Measurements from ENCODE around the gene BOD1. TPM values are rescaled to one million over a fixed set of nuclear protein-coding genes. Genes with fewer than 3 reads are reported as not detected.

BOD1 gene
- total RNA-seq (10 to 100 TPM; 34.6 to 39.4 TPM), polyA plus RNA-seq (10 to 100 TPM; 12.6 to 18.7 (median 13.0) TPM), total RNA-seq (18.0 to 40.2 (median 34.4) reads per million in 6 experiments)

DNA sequence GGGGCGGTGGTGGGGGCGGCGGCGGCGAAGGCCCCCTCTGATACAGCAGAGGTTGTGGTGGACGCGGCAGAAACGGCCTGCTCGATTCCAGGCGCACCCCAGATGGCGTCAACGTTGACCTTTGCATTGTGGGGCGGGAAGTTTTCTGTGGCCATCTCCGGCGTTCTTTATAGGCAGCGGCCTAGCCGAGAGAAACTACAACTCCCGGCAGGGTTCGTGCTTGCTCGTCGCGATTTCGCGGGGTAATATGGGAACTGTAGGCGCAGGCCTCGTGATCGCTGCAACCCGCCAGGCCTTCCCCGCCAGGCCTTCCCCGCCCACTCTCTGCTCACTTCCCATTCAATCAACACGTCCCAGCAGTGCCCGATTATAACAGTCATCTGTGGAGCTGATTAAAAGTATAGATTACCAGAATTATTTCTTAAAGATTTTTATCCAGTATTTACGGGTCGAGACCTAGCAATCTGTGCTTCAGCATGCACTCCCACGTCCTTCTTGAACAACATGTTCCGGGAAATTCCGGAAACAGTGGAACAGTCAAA lies at the start of gene BOD1:
Gene BOD1 (minus strand): TSS at position 74 of the 542 bp plus-strand sequence. CDS start 214 bp downstream, outside the sequence.
- peak; percentile 78 to 96 (median 94) for DNase-seq
- H3K27me3 Mint-ChIP-seq, result no peaks in the 10 kb centered on the region
- H3K4me3 Mint-ChIP-seq, result peak within 1 kb of the TSS; percentile 86 to 97 (median 92)
- H3K4me1 Mint-ChIP-seq, result peaks cover 16 to 51% (median 46%) of the 10 kb centered on the region in 4 donors
- H3K27ac Mint-ChIP-seq, result peak within 1 kb of the TSS; percentile 57 to 99 (median 97)
- POLR2A ChIA-PET, result interaction anchor here (0.9 to 2.9 kb wide), 6 partner anchors 272 to 633 kb away, joined by 4 to 27 read pairs (median 7); partner anchors contain the start of genes ATP6V0E1 and CPEB4
- ATAC-seq, result peak; percentile 89 to 90
- no peaks in the 10 kb centered on the region for H3K9me3 Mint-ChIP-seq
- H3K36me3 Mint-ChIP-seq, result peaks cover 0 to 15% (median 0%) of the 10 kb centered on the region in 3 donors

GRCh38 chr5:173665326-173665725 lies 48.9 kb upstream of the BOD1 start:
- H3K36me3 Mint-ChIP-seq, result peaks cover 0 to 2% (median 0%) of the 10 kb centered on the region in 3 donors
- H3K4me1 Mint-ChIP-seq, result peaks cover 0 to 8% (median 0%) of the 10 kb centered on the region in 4 donors
- peaks cover 0 to 5% (median 1%) of the 10 kb centered on the region in 9 donors for H3K9me3 Mint-ChIP-seq
- no peak for ATAC-seq
- POLR2A ChIA-PET, result no interaction called here
- DNase-seq, result no peak
- H3K27me3 Mint-ChIP-seq, result peaks cover 0 to 11% (median 6%) of the 10 kb centered on the region in 5 donors
- H3K4me3 Mint-ChIP-seq, result no peak overlapping the region
- H3K27ac Mint-ChIP-seq, result no peak overlapping the region

DNA sequence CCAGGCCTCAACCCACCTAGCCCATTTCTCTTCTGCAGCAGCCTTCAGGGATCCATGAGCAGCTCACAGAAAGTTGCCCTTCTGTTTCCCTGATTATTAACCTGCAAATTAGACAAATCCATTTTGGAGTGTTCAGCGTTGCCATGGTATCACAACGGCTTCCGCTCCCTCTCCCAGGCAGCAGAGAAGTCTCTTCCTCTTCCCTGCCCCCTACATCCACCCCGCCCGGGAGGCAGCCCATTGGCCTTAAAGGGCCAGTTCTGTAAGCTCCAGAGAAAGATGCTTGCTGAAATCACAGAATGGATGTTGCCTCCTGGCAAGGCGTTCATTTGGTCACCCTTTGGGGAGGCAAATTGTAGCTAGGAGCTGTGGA lies 47.7 kb upstream of the BOD1 start:
- Mint-ChIP-seq H3K27me3 (peaks cover 0 to 11% (median 6%) of the 10 kb centered on the region in 5 donors), H3K36me3 (peaks cover 0 to 2% (median 0%) of the 10 kb centered on the region in 3 donors), H3K4me1 (peaks cover 0 to 8% (median 0%) of the 10 kb centered on the region in 4 donors), H3K9me3 (peaks cover 0 to 5% (median 0%) of the 10 kb centered on the region in 9 donors), H3K27ac (no peak overlapping the region), H3K4me3 (no peak overlapping the region)
- POLR2A ChIA-PET, result no interaction called here
- no peak for DNase-seq
- no peak for ATAC-seq

GRCh38 chr5:173663352-173664153 lies 47.1 kb upstream of the BOD1 start:
- H3K4me1 Mint-ChIP-seq, result peaks cover 0 to 8% (median 0%) of the 10 kb centered on the region in 4 donors
- DNase-seq, result no peak
- no peak for ATAC-seq
- peaks cover 0 to 2% (median 0%) of the 10 kb centered on the region in 3 donors for H3K36me3 Mint-ChIP-seq
- POLR2A ChIA-PET, result no interaction called here
- H3K4me3 Mint-ChIP-seq, result no peak overlapping the region
- H3K27ac Mint-ChIP-seq, result no peak overlapping the region
- H3K27me3 Mint-ChIP-seq, result peaks cover 0 to 11% (median 6%) of the 10 kb centered on the region in 5 donors
- H3K9me3 Mint-ChIP-seq, result peaks cover 0 to 5% (median 0%) of the 10 kb centered on the region in 9 donors

DNA sequence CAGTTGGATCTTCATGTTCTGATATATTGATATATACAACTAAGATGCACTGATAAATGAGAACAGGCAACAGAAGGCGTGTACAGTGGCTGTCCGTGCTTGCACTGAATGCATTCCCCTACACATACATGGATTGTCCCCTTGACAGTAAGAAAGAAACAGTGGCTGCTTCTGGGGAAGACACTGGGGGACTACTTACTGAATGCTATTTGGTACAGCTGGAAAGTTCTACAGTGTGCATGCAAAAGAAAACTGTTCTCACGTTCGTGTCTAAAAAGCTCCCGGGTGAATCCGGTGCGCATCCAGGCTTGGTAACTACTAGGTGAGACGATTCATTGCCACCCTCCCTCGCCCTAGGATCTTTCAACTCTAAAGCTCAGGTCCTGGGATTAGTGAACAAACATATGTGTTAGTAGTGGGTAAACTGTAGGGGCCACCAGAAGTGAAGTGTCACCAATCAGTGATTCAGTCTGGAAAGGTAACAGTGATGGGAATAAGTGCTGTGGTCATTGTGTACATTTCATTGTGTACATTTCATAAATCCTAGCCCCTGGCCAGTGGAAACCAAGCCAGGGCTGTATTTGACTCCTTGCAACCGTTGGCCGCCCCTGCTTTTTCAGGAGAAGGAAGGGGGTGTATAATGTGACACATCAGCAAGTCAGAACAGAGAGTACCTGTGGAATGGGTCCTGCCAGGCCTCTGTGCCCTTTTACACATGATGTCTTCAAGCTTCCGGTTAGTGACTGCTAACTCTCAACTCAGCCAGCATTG lies 46.3 kb upstream of the BOD1 start:
- Mint-ChIP-seq H3K4me1 (peaks cover 0 to 8% (median 0%) of the 10 kb centered on the region in 4 donors), H3K36me3 (no peaks in the 10 kb centered on the region), H3K4me3 (no peak overlapping the region), H3K27me3 (peaks cover 0 to 7% (median 5%) of the 10 kb centered on the region in 5 donors), H3K27ac (peak overlapping the region in 1 of 10 donors; percentile 30), H3K9me3 (peaks cover 0 to 3% (median 0%) of the 10 kb centered on the region in 9 donors)
- DNase-seq (no peak), ATAC-seq (no peak)
- POLR2A ChIA-PET, result no interaction called here

DNA sequence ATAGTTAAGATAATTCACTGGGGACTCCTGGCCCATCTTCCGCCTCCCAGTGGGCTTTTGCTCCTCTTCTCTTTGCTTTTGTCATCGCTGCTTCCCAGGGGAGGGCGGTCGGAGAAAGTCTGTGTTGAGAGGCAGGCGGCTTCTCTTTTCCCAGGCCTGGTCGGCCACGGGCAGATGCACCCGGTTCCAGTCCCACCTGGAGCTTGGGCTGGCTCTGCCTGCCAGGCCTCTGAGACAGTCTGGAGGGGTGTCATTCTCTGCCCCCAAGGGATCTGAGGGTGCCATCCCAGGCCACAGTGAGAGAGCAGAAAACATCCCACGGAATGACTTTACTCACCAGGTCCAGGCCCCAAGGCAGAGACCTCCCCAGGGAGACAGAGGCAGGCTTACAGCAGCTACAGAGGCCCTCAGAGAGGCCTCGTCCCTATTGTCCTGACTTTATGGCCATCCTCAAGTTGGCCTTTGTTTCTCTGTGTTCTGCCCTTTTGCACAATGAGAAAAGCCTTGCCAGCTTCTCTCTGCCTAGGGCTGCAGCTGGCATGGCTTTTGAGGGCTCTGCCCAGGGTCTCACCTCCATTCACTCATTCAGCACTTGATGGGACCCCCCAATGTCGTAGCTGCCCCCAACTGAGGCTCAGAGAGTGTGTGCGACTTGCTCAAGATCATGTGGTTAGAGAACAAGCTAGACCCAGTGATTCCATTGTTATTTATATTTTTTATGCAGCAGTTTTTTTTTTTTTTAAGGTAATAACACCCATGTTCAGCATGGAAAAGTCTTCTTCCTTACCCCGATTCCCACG lies 44.2 kb upstream of the BOD1 start:
- H3K27ac Mint-ChIP-seq, result no peak overlapping the region
- DNase-seq, result no peak
- H3K4me1 Mint-ChIP-seq, result peaks cover 0 to 8% (median 0%) of the 10 kb centered on the region in 4 donors
- peaks cover 0 to under 1% (median 0%) of the 10 kb centered on the region in 9 donors for H3K9me3 Mint-ChIP-seq
- H3K4me3 Mint-ChIP-seq, result no peak overlapping the region
- no peak for ATAC-seq
- POLR2A ChIA-PET, result no interaction called here
- peaks cover 0 to 4% (median 0%) of the 10 kb centered on the region in 5 donors for H3K27me3 Mint-ChIP-seq
- H3K36me3 Mint-ChIP-seq, result no peaks in the 10 kb centered on the region

DNA sequence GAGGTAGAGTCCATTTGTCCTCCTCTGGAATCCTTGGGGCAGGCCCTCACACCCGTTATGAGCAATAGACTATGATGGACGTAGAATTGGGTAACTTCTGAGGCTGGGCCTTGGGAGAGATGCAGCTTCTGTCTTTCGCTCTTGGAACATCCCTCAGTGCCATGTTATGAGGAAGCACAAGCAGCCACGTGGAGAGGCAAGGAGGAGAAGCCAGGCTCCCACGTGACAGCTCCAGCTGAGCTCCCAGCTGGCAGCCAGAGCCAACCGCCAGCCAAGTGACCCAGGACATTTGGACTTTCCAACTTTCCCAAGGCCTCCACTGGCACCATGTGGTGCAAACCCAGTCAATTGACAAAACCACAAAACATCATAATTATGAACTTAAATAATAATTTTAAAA lies 43.0 kb upstream of the BOD1 start:
- POLR2A ChIA-PET, result no interaction called here
- ATAC-seq, result no peak
- H3K9me3 Mint-ChIP-seq, result peaks cover 0 to 5% (median 0%) of the 10 kb centered on the region in 9 donors

GRCh38 chr5:173657741-173658356 lies 41.4 kb upstream of the BOD1 start:
- peaks cover 1 to 9% (median 6%) of the 10 kb centered on the region in 5 donors for H3K27me3 Mint-ChIP-seq
- H3K4me1 Mint-ChIP-seq, result no peaks in the 10 kb centered on the region
- no peak for DNase-seq
- peaks cover 0 to 5% (median 0%) of the 10 kb centered on the region in 3 donors for H3K36me3 Mint-ChIP-seq
- no peak overlapping the region for H3K4me3 Mint-ChIP-seq
- peaks cover 0 to 17% (median 6%) of the 10 kb centered on the region in 9 donors for H3K9me3 Mint-ChIP-seq
- POLR2A ChIA-PET, result interaction anchor here (0.5 kb wide), 1 partner anchor 353 kb away, joined by 4 read pairs; no protein-coding TSS in a partner anchor
- no peak for ATAC-seq
- H3K27ac Mint-ChIP-seq, result no peak overlapping the region

More for the DNA sequence above, 43.0 kb upstream of the BOD1 start:
- H3K4me3 Mint-ChIP-seq, result no peak overlapping the region
- H3K27ac Mint-ChIP-seq, result no peak overlapping the region
- peaks cover 0 to 6% (median 0%) of the 10 kb centered on the region in 4 donors for H3K4me1 Mint-ChIP-seq
- no peak for DNase-seq
- H3K36me3 Mint-ChIP-seq, result peaks cover 0 to 3% (median 0%) of the 10 kb centered on the region in 3 donors
- peaks cover 0 to 7% (median 4%) of the 10 kb centered on the region in 5 donors for H3K27me3 Mint-ChIP-seq

- no peaks in the 10 kb centered on the region for H3K4me1 Mint-ChIP-seq
- H3K36me3 Mint-ChIP-seq, result peaks cover 0 to 5% (median 0%) of the 10 kb centered on the region in 3 donors
- peaks cover 9 to 27% (median 15%) of the 10 kb centered on the region in 9 donors for H3K9me3 Mint-ChIP-seq
- no peak for DNase-seq
- POLR2A ChIA-PET, result no interaction called here
- no peak overlapping the region for H3K27ac Mint-ChIP-seq
- H3K4me3 Mint-ChIP-seq, result no peak overlapping the region
- H3K27me3 Mint-ChIP-seq, result peaks cover 9 to 31% (median 25%) of the 10 kb centered on the region in 5 donors
- no peak for ATAC-seq
These were observed 38.8 kb upstream of the BOD1 start for GRCh38 chr5:173655196-173655797.

GRCh38 chr5:173653822-173654523 lies 37.5 kb upstream of the BOD1 start:
- Mint-ChIP-seq H3K27ac (no peak overlapping the region), H3K4me3 (no peak overlapping the region), H3K36me3 (peaks cover 0 to 5% (median 0%) of the 10 kb centered on the region in 3 donors), H3K9me3 (peaks cover 9 to 27% (median 15%) of the 10 kb centered on the region in 9 donors), H3K4me1 (no peaks in the 10 kb centered on the region), H3K27me3 (peaks cover 9 to 42% (median 26%) of the 10 kb centered on the region in 5 donors)
- ATAC-seq (no peak), DNase-seq (no peak)
- POLR2A ChIA-PET, result no interaction called here

All from naive thymus-derived CD8-positive, alpha-beta T cell (primary cell).